Measurements from ENCODE around the gene GNA14.

- TF ChIP-seq ZNF24 (tag by site-specific recombination; IDR thresholded peaks at IDR 0.05) (no peak), CTCF (tag by site-specific recombination; IDR thresholded peaks at IDR 0.05) (no peak), SP2 (tag by site-specific recombination; IDR thresholded peaks at IDR 0.05) (no peak), MEIS1 (CRISPR knock-in tag; IDR thresholded peaks at IDR 0.05; ENCODE audit: borderline replicate concordance) (no peak), REST (tag by site-specific recombination; IDR thresholded peaks at IDR 0.05) (no peak), GLI2 (tag by site-specific recombination; IDR thresholded peaks at IDR 0.05; ENCODE audit: borderline replicate concordance, low read depth) (no peak), YY1 (tag by site-specific recombination; IDR thresholded peaks at IDR 0.05) (no peak), PBX3 (CRISPR knock-in tag; IDR thresholded peaks at IDR 0.05) (no peak), ZNF626 (tag by site-specific recombination; IDR thresholded peaks at IDR 0.05) (no peak), ZNF274 (IDR thresholded peaks at IDR 0.05; ENCODE audit: low read length) (no peak), ZNF274 (tag by site-specific recombination; IDR thresholded peaks at IDR 0.05; ENCODE audit: borderline replicate concordance) (no peak), ZNF792 (tag by site-specific recombination; IDR thresholded peaks at IDR 0.05) (no peak), ZIC2 (tag by site-specific recombination; IDR thresholded peaks at IDR 0.05) (no peak), ZNF658 (tag by site-specific recombination; IDR thresholded peaks at IDR 0.05) (no peak)
Observed at GRCh38 chr9:77593528-77593927, 54.6 kb downstream of the GNA14 start.
